ENCODE results near the gene TDRD3. TPM values are rescaled to one million over a fixed set of nuclear protein-coding genes. Genes with fewer than 3 reads are reported as not detected.

TDRD3 gene
- total RNA-seq (2022; extraction: Qiagen RNA extraction; ENCODE audit: low read depth): 5.0 to 5.5 TPM (median 5.4 TPM) in 5 replicates

DNA sequence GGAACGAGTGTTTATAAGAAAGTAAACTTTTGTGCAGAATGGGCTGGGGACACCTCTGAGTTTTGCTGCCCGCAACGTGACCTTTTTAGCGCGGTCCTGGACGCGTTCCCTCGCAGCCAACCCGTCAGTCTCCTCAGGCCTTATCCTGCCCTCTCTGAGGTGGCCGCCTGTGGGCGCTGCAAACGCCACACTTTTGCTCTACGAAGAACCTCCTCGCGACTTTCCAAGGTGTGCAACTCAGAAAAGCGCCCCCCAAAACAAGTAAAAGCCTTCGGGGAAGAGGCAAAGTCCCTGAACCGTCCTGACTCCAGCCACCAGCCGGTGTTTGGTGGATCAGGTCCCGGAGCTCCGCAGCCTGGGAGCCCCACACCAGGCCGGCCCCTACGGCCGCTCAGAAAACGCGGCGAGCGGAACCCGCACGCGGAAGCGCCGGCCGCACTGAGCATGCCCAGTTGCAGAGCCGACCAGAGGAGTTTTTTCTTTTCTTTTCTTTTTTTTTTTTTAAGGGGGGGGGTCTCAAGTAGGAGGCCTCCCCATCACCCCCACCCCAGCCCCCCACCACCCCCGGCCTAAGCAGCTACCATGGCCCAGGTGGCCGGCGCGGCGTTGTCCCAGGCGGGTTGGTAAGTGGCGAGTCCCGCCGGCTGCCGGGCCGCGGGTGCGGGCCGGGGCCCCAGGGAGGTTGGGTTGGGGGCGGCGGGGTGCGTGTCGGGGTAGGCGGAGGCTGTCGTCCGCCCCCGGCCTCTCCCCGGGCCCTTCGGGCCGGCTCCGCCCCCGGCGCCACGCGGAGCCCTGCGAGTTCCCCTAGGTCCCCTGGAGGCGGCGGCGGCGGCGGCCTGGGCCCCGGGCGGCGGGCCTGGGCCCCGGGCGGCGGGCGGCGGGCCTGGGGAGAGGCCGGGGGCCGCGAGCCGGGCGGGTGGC, at the start of gene TDRD3:
Gene TDRD3, plus strand, starts transcription at position 438 of the 921 bp plus-strand sequence. Its CDS starts 145 bp downstream, at position 583.

Other genes starting within 250 kb of the TDRD3 start
- 6.4 to 9.1 TPM (median 7.9 TPM) in 5 replicates for gene DIAPH3, start 233.3 kb upstream of the TDRD3 start, total RNA-seq (2022; extraction: Qiagen RNA extraction; ENCODE audit: low read depth)